Loucy (cell line): ENCODE data around the gene ERC1.

Source experiments
- H2AFZ ChIP-seq: fragments of 200-600 bp; sonication (generic); 2 replicates; pipeline ENCODE4 v1.6.0; 2016; ENCODE audit warnings: antibody characterized with exemption, mild to moderate bottlenecking, low read length, moderate library complexity
- H3F3A ChIP-seq: fragments of 200-600 bp; 2 replicates; pipeline ENCODE4 v1.6.0; 2016; ENCODE audit warnings: antibody characterized with exemption, low read depth, mild to moderate bottlenecking
- H3K27me3 ChIP-seq: fragments of 200-600 bp; sonication (generic); 2 replicates; pipeline ENCODE4 v1.6.1; 2014; ENCODE audit warnings: low read length, mild to moderate bottlenecking; ENCODE audit not compliant: insufficient read depth, poor library complexity, severe bottlenecking
- H3K36me3 ChIP-seq: fragments of 200-600 bp; sonication (generic); 2 replicates; pipeline ENCODE4 v1.6.1; 2016; ENCODE audit warnings: low read length; ENCODE audit not compliant: insufficient read depth
- H3K4me1 ChIP-seq: fragments of 200-600 bp; sonication (generic); 2 replicates; pipeline ENCODE4 v1.5.1; 2014; ENCODE audit warnings: low read length, mild to moderate bottlenecking; ENCODE audit not compliant: insufficient read depth, poor library complexity, severe bottlenecking
- H3K4me2 ChIP-seq: fragments of 200-600 bp; sonication (generic); 2 replicates; pipeline ENCODE4 v1.6.0; 2014; ENCODE audit warnings: antibody characterized with exemption, low read length, low read depth, mild to moderate bottlenecking; ENCODE audit not compliant: poor library complexity, severe bottlenecking
- H3K4me3 ChIP-seq: fragments of 200-600 bp; sonication (generic); 2 replicates; pipeline ENCODE4 v1.5.1; 2014; ENCODE audit warnings: low read length, mild to moderate bottlenecking, mixed read lengths; ENCODE audit not compliant: poor library complexity, severe bottlenecking
- H3K79me2 ChIP-seq: fragments of 200-600 bp; sonication (generic); 2 replicates; pipeline ENCODE4 v1.6.1; 2014; ENCODE audit warnings: low read length; ENCODE audit not compliant: insufficient read depth
- H3K9ac ChIP-seq: fragments of 200-600 bp; sonication (generic); 2 replicates; pipeline ENCODE4 v1.6.0; 2014; ENCODE audit warnings: mild to moderate bottlenecking, low read depth, low read length, moderate library complexity; ENCODE audit not compliant: poor library complexity, severe bottlenecking
- H3K9me2 ChIP-seq: fragments of 200-600 bp; sonication (generic); replicated peaks from 2 replicates; pipeline ENCODE4 v1.6.1; 2016; ENCODE audit warnings: low read depth, low read length, mixed read lengths
- H3K9me3 ChIP-seq: fragments of 200-600 bp; sonication (generic); 2 replicates; pipeline ENCODE4 v1.6.1; 2014; ENCODE audit warnings: mild to moderate bottlenecking, antibody characterized with exemption, low read length, low read depth; ENCODE audit not compliant: insufficient read depth
- H4K20me1 ChIP-seq: fragments of 200-600 bp; sonication (generic); 2 replicates; pipeline ENCODE4 v1.6.0; 2014; ENCODE audit warnings: antibody characterized with exemption, low read length, mild to moderate bottlenecking; ENCODE audit not compliant: insufficient read depth, poor library complexity, severe bottlenecking
- EZH2phosphoT487 ChIP-seq: fragments of 200-600 bp; IDR thresholded peaks from 2 replicates; pipeline ENCODE4 v1.6.1; 2018; ENCODE audit warnings: antibody characterized with exemption, mild to moderate bottlenecking, moderate library complexity, borderline replicate concordance
- TF ChIP-seq, protein P1 (sequence below): fragments of 200-600 bp; sonication (generic); conservative IDR thresholded peaks from 2 replicates; pipeline ENCODE4 v1.5.1; 2014; ENCODE audit warnings: mild to moderate bottlenecking, antibody characterized with exemption, low read length

Gene ERC1

DNA sequence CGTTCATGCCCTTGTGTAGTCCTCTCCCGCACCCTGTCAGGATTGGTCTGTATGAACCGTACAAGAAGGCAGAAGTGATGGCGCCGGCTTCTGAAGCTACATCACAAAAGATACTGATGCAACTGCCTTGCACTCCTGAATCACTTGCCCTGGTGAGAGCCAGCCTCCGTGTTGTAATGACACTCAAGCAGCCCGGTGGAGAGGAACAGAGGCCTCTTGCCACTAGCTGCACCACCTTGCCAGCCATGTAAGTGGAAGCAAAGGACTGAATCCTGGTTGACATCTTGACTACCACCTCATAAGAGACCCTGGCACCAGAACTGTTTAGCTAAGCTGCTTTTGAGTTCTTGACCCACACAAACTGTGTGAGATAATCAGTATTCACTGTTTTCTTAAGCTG lies 266.0 kb downstream of the ERC1 start:
- H3K4me2 ChIP-seq, result no peak overlapping the region
- H3K36me3 ChIP-seq, result peaks cover 6% of the 10 kb centered on the region; the same call in 1 of the 2 replicates
- H3K9me2 ChIP-seq, result no peaks in the 10 kb centered on the region
- H3K9ac ChIP-seq, result no peak overlapping the region
- H3K79me2 ChIP-seq, result no peaks in the 10 kb centered on the region
- no peaks in the 10 kb centered on the region for H4K20me1 ChIP-seq
- no peak overlapping the region for H3K4me3 ChIP-seq
- no peaks in the 10 kb centered on the region for H3K9me3 ChIP-seq
- TF ChIP-seq, protein P1, sequence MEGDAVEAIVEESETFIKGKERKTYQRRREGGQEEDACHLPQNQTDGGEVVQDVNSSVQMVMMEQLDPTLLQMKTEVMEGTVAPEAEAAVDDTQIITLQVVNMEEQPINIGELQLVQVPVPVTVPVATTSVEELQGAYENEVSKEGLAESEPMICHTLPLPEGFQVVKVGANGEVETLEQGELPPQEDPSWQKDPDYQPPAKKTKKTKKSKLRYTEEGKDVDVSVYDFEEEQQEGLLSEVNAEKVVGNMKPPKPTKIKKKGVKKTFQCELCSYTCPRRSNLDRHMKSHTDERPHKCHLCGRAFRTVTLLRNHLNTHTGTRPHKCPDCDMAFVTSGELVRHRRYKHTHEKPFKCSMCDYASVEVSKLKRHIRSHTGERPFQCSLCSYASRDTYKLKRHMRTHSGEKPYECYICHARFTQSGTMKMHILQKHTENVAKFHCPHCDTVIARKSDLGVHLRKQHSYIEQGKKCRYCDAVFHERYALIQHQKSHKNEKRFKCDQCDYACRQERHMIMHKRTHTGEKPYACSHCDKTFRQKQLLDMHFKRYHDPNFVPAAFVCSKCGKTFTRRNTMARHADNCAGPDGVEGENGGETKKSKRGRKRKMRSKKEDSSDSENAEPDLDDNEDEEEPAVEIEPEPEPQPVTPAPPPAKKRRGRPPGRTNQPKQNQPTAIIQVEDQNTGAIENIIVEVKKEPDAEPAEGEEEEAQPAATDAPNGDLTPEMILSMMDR, result no peak
- TF ChIP-seq EZH2phosphoT487, result no peak
- no peaks in the 10 kb centered on the region for H3K4me1 ChIP-seq
- H3K27me3 ChIP-seq, result no peaks in the 10 kb centered on the region
- no peak overlapping the region for H2AFZ ChIP-seq
- no peaks in the 10 kb centered on the region for H3F3A ChIP-seq

DNA sequence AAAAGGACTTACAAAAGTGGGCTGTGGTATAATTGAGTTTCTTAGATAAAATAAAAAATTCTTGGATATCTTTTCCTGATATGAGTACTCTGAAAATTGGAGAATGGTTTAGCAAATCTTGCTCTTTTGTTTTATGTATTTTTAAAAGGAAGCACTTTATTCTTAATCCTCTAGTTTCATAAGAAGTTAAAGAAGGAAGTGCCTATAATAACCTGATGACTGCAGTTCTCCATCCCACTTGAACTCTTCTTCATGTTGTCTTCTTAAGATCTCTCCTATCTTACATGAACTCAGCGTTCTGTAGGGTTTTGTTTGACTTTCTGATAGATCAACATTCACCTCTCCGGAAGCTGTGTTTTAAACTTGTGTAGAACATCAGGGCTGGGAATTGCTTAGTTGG lies 271.0 kb downstream of the ERC1 start:
- H2AFZ ChIP-seq, result no peak overlapping the region
- H4K20me1 ChIP-seq, result no peaks in the 10 kb centered on the region
- no peaks in the 10 kb centered on the region for H3K4me1 ChIP-seq
- H3K9ac ChIP-seq, result no peak overlapping the region
- H3F3A ChIP-seq, result no peaks in the 10 kb centered on the region
- H3K9me2 ChIP-seq, result no peaks in the 10 kb centered on the region
- no peaks in the 10 kb centered on the region for H3K9me3 ChIP-seq
- H3K36me3 ChIP-seq, result peaks cover 11% of the 10 kb centered on the region; the same call in 1 of the 2 replicates
- H3K4me3 ChIP-seq, result no peak overlapping the region
- H3K79me2 ChIP-seq, result no peaks in the 10 kb centered on the region
- no peak overlapping the region for H3K4me2 ChIP-seq
- H3K27me3 ChIP-seq, result no peaks in the 10 kb centered on the region
- no peak for TF ChIP-seq EZH2phosphoT487
- TF ChIP-seq, protein P1, result no peak

DNA sequence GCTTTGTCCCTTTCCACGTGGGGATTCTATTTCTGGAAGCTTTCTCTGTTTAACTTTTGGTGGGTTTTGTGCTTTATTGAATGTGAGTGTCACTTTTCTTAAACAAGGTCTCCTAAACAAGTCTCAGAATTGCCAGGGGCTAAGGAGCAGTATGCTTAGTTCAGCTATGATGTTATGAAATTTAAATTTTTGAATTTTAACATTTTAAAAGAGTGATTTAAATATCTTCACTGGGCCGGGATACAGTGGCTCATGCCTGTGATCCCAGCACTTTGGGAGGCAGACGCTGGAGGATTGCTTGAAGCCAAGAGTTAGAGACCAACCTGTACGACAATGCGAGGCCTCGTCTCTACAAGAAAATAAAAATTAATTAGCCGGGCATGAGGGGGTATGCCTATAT lies 276.2 kb downstream of the ERC1 start:
- TF ChIP-seq, protein P1, result no peak
- TF ChIP-seq EZH2phosphoT487, result no peak
- Histone ChIP-seq H3K36me3 (peaks cover 8% of the 10 kb centered on the region; the same call in 1 of the 2 replicates), H3K4me1 (peaks cover 7% of the 10 kb centered on the region), H3K79me2 (no peaks in the 10 kb centered on the region), H3K9me2 (no peaks in the 10 kb centered on the region), H3K9me3 (no peaks in the 10 kb centered on the region), H3K9ac (no peak overlapping the region), H4K20me1 (no peaks in the 10 kb centered on the region), H2AFZ (no peak overlapping the region), H3K4me3 (no peak overlapping the region), H3F3A (no peaks in the 10 kb centered on the region), H3K4me2 (no peak overlapping the region), H3K27me3 (no peaks in the 10 kb centered on the region)
